Sigmoid colon (tissue), 4 donors: ENCODE results near the gene IGF2BP2.

ENCODE experiments used
- CTCF ChIP-seq, 4 experiments: fragments of 450-650 bp in 3 of 4; fragments of 200-600 bp in 1 of 4; IDR thresholded peaks; one replicate each; pipeline ENCODE4 v1.5.1; 2016 to 2019; ENCODE audit warnings: antibody characterized with exemption in 4 of 4, mild to moderate bottlenecking in 3 of 4, moderate library complexity in 2 of 4
- EP300 ChIP-seq, 4 donors: sonication (generic); formaldehyde crosslinking; IDR thresholded peaks; one replicate each; pipeline ENCODE4 v1.6.1; 2017; ENCODE audit warnings: antibody characterized with exemption in 4 of 4
- POLR2A ChIP-seq, 2 donors: fragments of 450-650 bp; IDR thresholded peaks; one replicate each; pipeline ENCODE4 v1.6.1; 2016; ENCODE audit warnings: antibody characterized with exemption in 2 of 2, mild to moderate bottlenecking in 2 of 2, moderate library complexity in 2 of 2
- POLR2AphosphoS5 ChIP-seq, 4 donors: sonication (generic); formaldehyde crosslinking; IDR thresholded peaks; one replicate each; pipeline ENCODE4 v1.6.1; 2017; ENCODE audit warnings: antibody characterized with exemption in 4 of 4

- TF ChIP-seq CTCF (IDR thresholded peaks at IDR 0.05) (no peak), EP300 (IDR thresholded peaks at IDR 0.05) (no peak), POLR2A (IDR thresholded peaks at IDR 0.05) (no peak), POLR2AphosphoS5 (IDR thresholded peaks at IDR 0.05) (no peak)
These were observed 45.4 kb downstream of the IGF2BP2 start for GRCh38 chr3:185779461-185779860.
